Activated naive CD4-positive, alpha-beta T cell treated with anti-CD3 and anti-CD28 coated beads for 36 hours (primary cell): ENCODE results near the gene ATXN2. TPM values are rescaled to one million over a fixed set of nuclear protein-coding genes. Genes with fewer than 3 reads are reported as not detected.

ENCODE experiments used
- CTCF ChIA-PET: fragments of 350-600 bp; sonication (Branson Sonifier 250); formaldehyde crosslinking; loops from one replicate; lab custom pipeline; 2021; ENCODE audit warnings: antibody characterized with exemption; lab: Charles Lee
- DNase-seq: peaks from one replicate; pipeline ENCODE4 v3.0.0-alpha.2; 2020
- H3K27ac Mint-ChIP-seq: one replicate; pipeline ENCODE4 v1.8.0; 2021; ENCODE audit warnings: mild to moderate bottlenecking, mixed read lengths
- H3K27me3 Mint-ChIP-seq: one replicate; pipeline ENCODE4 v1.8.0; 2021; ENCODE audit warnings: low read depth, mixed read lengths
- H3K36me3 Mint-ChIP-seq: one replicate; pipeline ENCODE4 v1.8.0; 2021; ENCODE audit warnings: low read depth, mixed read lengths
- H3K4me1 Mint-ChIP-seq: one replicate; pipeline ENCODE4 v1.8.0; 2021; ENCODE audit warnings: low read depth, mixed read lengths
- H3K4me3 Mint-ChIP-seq: one replicate; pipeline ENCODE4 v1.8.0; 2021; ENCODE audit warnings: mild to moderate bottlenecking, moderate library complexity, mixed read lengths
- H3K9me3 Mint-ChIP-seq: one replicate; pipeline ENCODE4 v1.8.0; 2021; ENCODE audit warnings: mixed read lengths
- intact Hi-C: fragments of 100-400 bp; cut with micrococcal nuclease; formaldehyde crosslinking; loops from one replicate; pipeline ENCODE4 v1.15.1; 2023
- total RNA-seq, 2 experiments: library from RNA; stranded (reverse); gene quantifications; one replicate each; pipeline ENCODE4 v1.2.3, GENCODE V29; 2021

The ATXN2 gene
- total RNA-seq, 2 experiments from 2014 or later: 30.6 to 31.5 TPM

DNA sequence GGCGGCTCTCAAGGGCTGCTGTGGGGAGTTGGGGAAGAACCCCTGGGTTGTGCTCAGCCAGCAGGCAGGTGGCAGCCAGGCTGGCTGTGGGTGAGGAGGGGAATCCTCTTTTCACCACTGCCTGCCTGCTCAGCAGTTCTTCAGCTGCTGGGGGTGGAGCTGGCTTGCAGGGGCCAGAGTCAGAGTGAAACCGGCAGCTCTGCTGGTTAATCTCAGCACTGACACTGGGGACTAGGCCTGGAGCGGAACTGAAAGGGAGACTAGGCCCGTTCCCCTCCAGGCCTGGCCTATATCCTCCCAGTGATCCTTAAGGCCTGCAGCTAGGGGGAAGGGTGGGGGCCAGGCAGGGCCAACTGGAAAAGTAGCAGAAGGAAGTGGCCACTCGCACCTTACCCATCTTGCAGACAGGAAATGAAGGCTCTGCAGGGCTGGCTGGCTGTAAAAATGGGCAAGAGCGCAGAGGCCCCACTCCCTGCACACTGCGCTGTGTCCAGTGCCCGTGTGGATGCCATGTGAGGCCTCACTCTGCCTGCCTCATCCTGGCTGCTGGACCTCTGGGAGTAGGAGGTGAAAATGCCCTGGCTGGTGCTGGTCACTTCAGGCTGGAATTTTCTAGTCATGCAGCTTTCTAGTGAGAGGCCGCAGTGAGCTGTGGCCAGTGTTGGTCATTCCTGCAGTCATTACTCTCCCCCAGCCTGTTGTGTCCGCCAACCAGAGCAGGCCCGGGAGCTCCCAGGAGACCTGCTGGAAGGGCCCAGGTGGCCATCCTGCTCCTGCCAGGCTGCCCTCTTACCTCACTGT lies 154.0 kb downstream of the ATXN2 start:
- H3K4me1 Mint-ChIP-seq: peaks cover 67% of the 10 kb centered on the region
- H3K27me3 Mint-ChIP-seq: no peaks in the 10 kb centered on the region
- intact Hi-C loops: loop anchor here (1.0 kb wide), 4 partner anchors 15 to 46 kb away; no protein-coding TSS in a partner anchor
- peaks cover 16% of the 10 kb centered on the region for H3K36me3 Mint-ChIP-seq
- peak overlapping the region; percentile 67 for H3K27ac Mint-ChIP-seq
- H3K4me3 Mint-ChIP-seq: no peak overlapping the region
- CTCF ChIA-PET: interaction anchor here (0.8 to 23.4 kb wide), 9 partner anchors 9 to 396 kb away, joined by 3 to 763 read pairs (median 4); partner anchors contain the start of gene SH2B3
- H3K9me3 Mint-ChIP-seq: no peaks in the 10 kb centered on the region
- DNase-seq: peak; percentile 97

GRCh38 chr12:111444314-111444924 lies 154.7 kb downstream of the ATXN2 start:
- CTCF ChIA-PET: interaction anchor here (0.6 to 23.4 kb wide), 12 partner anchors 7 to 501 kb away, joined by 3 to 763 read pairs (median 4); partner anchors contain the start of gene SH2B3
- DNase-seq: peak; percentile 75
- H3K36me3 Mint-ChIP-seq: peaks cover 16% of the 10 kb centered on the region

DNA sequence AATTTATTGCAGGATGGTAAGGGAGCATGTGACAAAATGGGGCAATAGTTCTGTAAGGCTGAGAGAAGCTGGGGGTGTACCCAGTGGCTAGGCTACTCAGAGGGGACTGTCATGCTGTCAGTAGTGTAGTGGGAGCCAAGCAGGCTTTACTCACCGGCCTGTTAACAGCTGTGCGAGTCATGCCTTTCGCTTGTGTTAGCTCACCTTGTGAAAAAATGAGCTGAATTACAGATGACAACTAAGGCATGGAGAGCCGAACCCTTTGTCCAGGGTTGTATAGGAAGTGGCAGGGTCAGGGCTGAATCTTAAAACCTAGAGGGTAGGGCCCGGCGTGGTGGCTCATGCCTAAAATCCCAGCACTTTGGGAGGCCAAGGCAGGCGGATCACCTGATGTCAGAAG lies 155.5 kb downstream of the ATXN2 start:
- peaks cover 69% of the 10 kb centered on the region for H3K4me1 Mint-ChIP-seq
- H3K27ac Mint-ChIP-seq: peak overlapping the region; percentile 72
- peaks cover 16% of the 10 kb centered on the region for H3K36me3 Mint-ChIP-seq
- peak; percentile 77 for DNase-seq
- H3K4me3 Mint-ChIP-seq: no peak overlapping the region
- intact Hi-C loops: loop anchor here (1.0 kb wide), 1 partner anchor 9 kb away; no protein-coding TSS in a partner anchor
- H3K9me3 Mint-ChIP-seq: no peaks in the 10 kb centered on the region
- no peaks in the 10 kb centered on the region for H3K27me3 Mint-ChIP-seq
- CTCF ChIA-PET: interaction anchor here (0.6 to 23.4 kb wide), 7 partner anchors 8 to 502 kb away, joined by 3 to 763 read pairs (median 7); partner anchors contain the start of gene SH2B3

More at GRCh38 chr12:111444314-111444924, 154.7 kb downstream of the ATXN2 start:
- intact Hi-C loops: no loop called here
- Mint-ChIP-seq H3K27ac (peak overlapping the region; percentile 67), H3K27me3 (no peaks in the 10 kb centered on the region), H3K9me3 (no peaks in the 10 kb centered on the region), H3K4me3 (no peak overlapping the region), H3K4me1 (peaks cover 70% of the 10 kb centered on the region)

DNA sequence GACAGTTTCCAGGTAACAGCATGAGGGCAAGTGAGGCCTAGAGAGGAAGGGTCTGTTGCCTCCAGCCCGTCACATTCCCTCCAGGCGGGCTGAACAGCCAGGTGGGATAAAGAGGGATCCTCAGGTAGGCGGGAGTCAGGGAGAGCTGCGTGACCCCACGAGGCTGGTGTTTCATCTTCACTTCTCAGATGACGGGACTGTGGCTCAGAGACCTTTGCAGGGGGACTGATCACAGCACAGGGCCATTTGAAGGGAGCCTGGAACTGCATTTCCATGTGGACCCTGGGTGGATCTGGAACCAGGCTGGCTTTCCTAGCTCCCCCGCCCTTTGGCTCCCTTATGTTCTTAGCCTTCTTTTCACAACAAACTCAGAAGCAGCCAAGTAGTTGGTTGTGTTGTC lies 156.0 kb downstream of the ATXN2 start:
- Mint-ChIP-seq H3K36me3 (peaks cover 18% of the 10 kb centered on the region), H3K27me3 (no peaks in the 10 kb centered on the region), H3K4me1 (peaks cover 74% of the 10 kb centered on the region), H3K27ac (peak overlapping the region; percentile 7), H3K4me3 (no peak overlapping the region), H3K9me3 (no peaks in the 10 kb centered on the region)
- CTCF ChIA-PET: interaction anchor here (0.6 to 23.4 kb wide), 4 partner anchors 8 to 130 kb away, joined by 5 to 763 read pairs (median 19); partner anchors contain the start of gene SH2B3
- no peak for DNase-seq
- intact Hi-C loops: loop anchor here (1.0 kb wide), 1 partner anchor 9 kb away; no protein-coding TSS in a partner anchor

DNA sequence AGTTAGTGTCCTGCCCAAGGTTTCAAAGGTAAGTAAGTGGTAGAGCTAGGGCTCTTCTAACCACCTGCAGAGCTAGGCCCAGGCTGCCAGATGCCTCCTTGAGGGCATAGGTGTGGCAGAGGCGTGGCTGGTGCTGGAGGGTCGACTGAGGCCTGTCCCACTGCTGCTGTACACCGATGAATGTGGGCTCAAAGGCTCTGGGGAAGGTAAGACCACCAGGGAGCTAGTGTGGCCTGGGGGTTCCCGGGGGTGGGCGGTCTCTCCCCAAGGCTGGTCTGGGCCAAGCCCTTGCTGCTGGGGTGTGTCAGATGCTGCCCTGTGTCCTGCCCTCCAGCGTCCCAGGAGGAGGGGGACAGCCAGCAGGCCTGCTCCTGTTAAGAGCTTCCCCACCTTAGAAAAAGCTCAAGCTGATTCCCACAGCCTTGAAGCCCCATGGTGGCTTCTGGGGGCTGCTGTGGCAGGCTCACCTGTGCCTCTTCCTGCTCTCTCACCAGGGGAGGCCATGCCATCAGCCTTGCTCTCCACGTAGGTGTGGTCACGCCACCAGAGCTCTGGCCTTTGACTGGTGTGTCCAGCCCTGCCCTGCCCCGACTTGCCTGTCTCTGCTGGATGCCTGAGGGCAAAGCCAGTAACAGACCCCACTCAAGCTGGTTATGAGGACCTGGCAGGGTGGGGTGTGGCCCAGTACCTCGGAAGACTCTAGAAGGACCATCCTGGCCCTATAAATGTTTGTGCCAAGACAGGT lies 156.6 kb downstream of the ATXN2 start:
- Mint-ChIP-seq H3K4me3 (no peak overlapping the region), H3K27me3 (no peaks in the 10 kb centered on the region), H3K4me1 (peaks cover 78% of the 10 kb centered on the region), H3K27ac (peak overlapping the region; percentile 7), H3K36me3 (peaks cover 13% of the 10 kb centered on the region), H3K9me3 (no peaks in the 10 kb centered on the region)
- no peak for DNase-seq
- CTCF ChIA-PET: interaction anchor here (0.6 to 23.4 kb wide), 5 partner anchors 9 to 477 kb away, joined by 4 to 763 read pairs (median 6); partner anchors contain the start of gene SH2B3
- intact Hi-C loops: loop anchor here (1.0 kb wide), 1 partner anchor 8 kb away; no protein-coding TSS in a partner anchor

DNA sequence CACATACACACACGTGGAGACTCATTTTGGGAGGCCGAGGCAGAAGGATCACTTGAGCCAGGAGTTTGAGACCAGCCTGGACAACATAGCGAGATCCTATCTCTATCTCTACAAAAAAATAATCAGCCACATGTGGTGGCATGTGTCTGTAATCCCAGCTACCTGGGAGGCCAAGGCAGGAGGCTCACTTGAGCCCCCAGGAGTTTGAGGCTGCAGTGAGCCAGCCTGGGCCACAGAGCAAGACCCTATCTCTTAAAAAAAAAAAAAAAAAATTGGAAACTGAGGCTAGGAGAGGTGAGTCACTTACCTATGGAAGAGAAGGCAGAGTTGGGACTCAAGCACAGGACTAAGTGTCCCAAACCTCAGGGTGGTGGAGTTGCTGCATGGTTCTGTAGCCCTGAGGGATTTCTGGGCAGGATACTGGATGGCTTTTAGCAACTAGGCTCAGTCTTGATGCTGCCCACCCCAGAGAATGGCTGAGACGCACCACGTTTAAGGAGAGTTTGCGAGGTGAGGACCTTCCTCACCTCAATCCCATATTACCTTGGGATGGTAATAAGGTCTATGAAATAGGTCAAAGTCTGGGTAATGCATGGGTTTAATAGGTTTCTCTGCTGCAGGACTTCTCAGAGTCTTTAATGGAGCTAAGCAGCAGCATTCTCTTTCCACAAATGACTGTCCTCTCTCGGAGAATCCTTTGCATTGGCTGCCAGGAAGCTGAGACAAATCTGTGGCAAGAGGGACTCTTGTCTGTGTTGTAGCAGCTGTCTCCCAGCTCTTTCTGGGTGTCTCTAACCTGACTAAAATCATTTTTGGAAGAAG lies 157.8 kb downstream of the ATXN2 start:
- Mint-ChIP-seq H3K4me3 (no peak overlapping the region), H3K9me3 (no peaks in the 10 kb centered on the region)
- intact Hi-C loops: no loop called here

GRCh38 chr12:111440631-111441030 lies 158.5 kb downstream of the ATXN2 start:
- Mint-ChIP-seq H3K4me3 (no peak overlapping the region), H3K36me3 (peaks cover 5% of the 10 kb centered on the region), H3K27ac (no peak overlapping the region), H3K4me1 (peaks cover 92% of the 10 kb centered on the region), H3K27me3 (no peaks in the 10 kb centered on the region), H3K9me3 (no peaks in the 10 kb centered on the region)
- DNase-seq: no peak
- CTCF ChIA-PET: interaction anchor here (4.3 to 23.4 kb wide), 2 partner anchors 11 to 36 kb away, joined by 31 to 763 read pairs; partner anchors contain the start of gene SH2B3
- intact Hi-C loops: no loop called here

More for the DNA sequence above, 157.8 kb downstream of the ATXN2 start:
- Mint-ChIP-seq H3K27me3 (no peaks in the 10 kb centered on the region), H3K36me3 (peaks cover 5% of the 10 kb centered on the region), H3K4me1 (peaks cover 90% of the 10 kb centered on the region), H3K27ac (no peak overlapping the region)
- CTCF ChIA-PET: interaction anchor here (0.6 to 23.4 kb wide), 7 partner anchors 10 to 478 kb away, joined by 4 to 763 read pairs (median 6); partner anchors contain the start of gene SH2B3
- DNase-seq: no peak

DNA sequence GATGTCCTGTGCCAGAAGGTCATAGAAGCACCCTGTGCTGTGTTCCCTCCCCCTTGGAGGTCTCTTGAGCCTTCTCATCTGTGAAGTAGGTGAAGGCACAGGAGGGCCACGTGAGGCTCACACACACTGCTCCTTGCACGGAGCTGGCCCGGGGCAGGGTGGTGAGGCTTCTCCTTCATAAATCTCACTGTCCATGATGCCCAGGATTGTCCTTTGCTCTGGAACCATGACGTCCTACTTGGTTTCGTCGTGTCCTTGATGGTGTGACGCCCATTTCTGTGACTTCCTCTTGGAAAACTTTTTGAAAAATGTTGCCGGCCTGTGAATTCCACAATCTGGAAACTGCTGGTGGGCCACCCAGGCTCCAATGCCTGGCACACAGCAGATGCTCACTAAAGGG lies 159.0 kb downstream of the ATXN2 start:
- CTCF ChIA-PET: interaction anchor here (4.3 to 23.4 kb wide), 2 partner anchors 11 to 36 kb away, joined by 31 to 763 read pairs; partner anchors contain the start of gene SH2B3
- peak overlapping the region; percentile 19 for H3K27ac Mint-ChIP-seq
- H3K4me3 Mint-ChIP-seq: no peak overlapping the region
- no peak for DNase-seq
- H3K4me1 Mint-ChIP-seq: peaks cover 92% of the 10 kb centered on the region
- intact Hi-C loops: no loop called here
- no peaks in the 10 kb centered on the region for H3K9me3 Mint-ChIP-seq
- H3K27me3 Mint-ChIP-seq: no peaks in the 10 kb centered on the region
- peaks cover 5% of the 10 kb centered on the region for H3K36me3 Mint-ChIP-seq

GRCh38 chr12:111439657-111440151 lies 159.4 kb downstream of the ATXN2 start:
- CTCF ChIA-PET: interaction anchor here (23.4 kb wide), 1 partner anchor 35 kb away, joined by 763 read pairs; the partner anchor contains the start of gene SH2B3
- intact Hi-C loops: no loop called here
- H3K36me3 Mint-ChIP-seq: peaks cover 5% of the 10 kb centered on the region
- H3K4me3 Mint-ChIP-seq: no peak overlapping the region
- H3K27me3 Mint-ChIP-seq: no peaks in the 10 kb centered on the region
- DNase-seq: no peak
- H3K27ac Mint-ChIP-seq: peak overlapping the region; percentile 19
- no peaks in the 10 kb centered on the region for H3K9me3 Mint-ChIP-seq
- peaks cover 92% of the 10 kb centered on the region for H3K4me1 Mint-ChIP-seq

DNA sequence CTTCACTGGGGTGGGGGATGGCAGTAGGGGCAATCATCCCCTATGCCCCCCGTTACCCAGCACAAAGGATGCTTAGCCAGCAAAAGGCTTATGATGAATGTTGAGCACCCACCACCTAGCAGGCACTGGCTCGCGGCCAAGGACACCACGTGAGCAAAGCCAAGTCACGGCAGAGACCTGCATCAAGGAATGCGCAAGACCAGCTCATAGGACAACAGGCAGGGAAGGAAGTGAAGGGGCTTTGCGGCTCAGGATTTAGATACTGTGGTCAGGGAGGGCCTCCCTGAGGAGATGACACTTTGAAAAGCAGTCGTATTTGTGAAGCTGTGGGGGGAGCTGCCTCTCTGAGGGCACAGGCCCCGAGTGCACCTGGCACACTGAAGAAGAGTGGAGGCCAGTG lies 160.6 kb downstream of the ATXN2 start:
- intact Hi-C loops: no loop called here
- CTCF ChIA-PET: interaction anchor here (2.1 kb wide), 1 partner anchor 42 kb away, joined by 10 read pairs; no protein-coding TSS in a partner anchor
- no peaks in the 10 kb centered on the region for H3K27me3 Mint-ChIP-seq
- no peak overlapping the region for H3K4me3 Mint-ChIP-seq
- peak; percentile 66 for DNase-seq
- peaks cover 92% of the 10 kb centered on the region for H3K4me1 Mint-ChIP-seq
- no peaks in the 10 kb centered on the region for H3K9me3 Mint-ChIP-seq
- H3K27ac Mint-ChIP-seq: peak overlapping the region; percentile 59
- peaks cover 5% of the 10 kb centered on the region for H3K36me3 Mint-ChIP-seq
